Stimulated activated effector memory CD8-positive, alpha-beta T cell treated with anti-CD3 and anti-CD28 coated beads, Interleukin-12 subunit alpha, Interleukin-12 subunit beta, amount 100 ng/mL, for 72 hours (primary cell): ENCODE results near the gene PAGE2.
"Not testable (repeated sequence)": the region's sequence is repeated elsewhere in the genome, so short reads cannot be mapped to it uniquely, and the experiment has no call there.

Experiments used
- ATAC-seq: fragments of 150-1000 bp; cut with Tn5 transposase; 2 replicates; pipeline ENCODE4 v1.10.0; 2021
- DNase-seq, 2 donors: peaks; one replicate each; pipeline ENCODE4 v3.0.0; 2021 to 2022; ENCODE audit warnings: low spot score in 2 of 2
- H3K27ac Mint-ChIP-seq: one replicate; pipeline ENCODE4 v1.8.0; 2022; ENCODE audit warnings: mild to moderate bottlenecking, mixed read lengths
- H3K36me3 Mint-ChIP-seq: one replicate; pipeline ENCODE4 v1.8.0; 2022; ENCODE audit warnings: mild to moderate bottlenecking, mixed read lengths
- H3K4me1 Mint-ChIP-seq: one replicate; pipeline ENCODE4 v1.8.0; 2022; ENCODE audit warnings: mixed read lengths
- H3K4me3 Mint-ChIP-seq: one replicate; pipeline ENCODE4 v1.8.0; 2022; ENCODE audit warnings: mild to moderate bottlenecking, mixed read lengths
- H3K9me3 Mint-ChIP-seq: one replicate; pipeline ENCODE4 v1.8.0; 2022; ENCODE audit warnings: mixed read lengths

Gene PAGE2

GRCh38 chrX:55111578-55112254 is 22.9 kb downstream of the PAGE2 start:
- ATAC-seq = no peak
- no peaks in the 10 kb centered on the region for H3K36me3 Mint-ChIP-seq
- no peak for DNase-seq
- no peaks in the 10 kb centered on the region for H3K9me3 Mint-ChIP-seq
- H3K4me3 Mint-ChIP-seq = no peak overlapping the region
- H3K27ac Mint-ChIP-seq = no peak overlapping the region
- no peaks in the 10 kb centered on the region for H3K4me1 Mint-ChIP-seq

GRCh38 chrX:55116589-55116988 is 27.8 kb downstream of the PAGE2 start:
- not testable (repeated sequence) for ATAC-seq

DNA sequence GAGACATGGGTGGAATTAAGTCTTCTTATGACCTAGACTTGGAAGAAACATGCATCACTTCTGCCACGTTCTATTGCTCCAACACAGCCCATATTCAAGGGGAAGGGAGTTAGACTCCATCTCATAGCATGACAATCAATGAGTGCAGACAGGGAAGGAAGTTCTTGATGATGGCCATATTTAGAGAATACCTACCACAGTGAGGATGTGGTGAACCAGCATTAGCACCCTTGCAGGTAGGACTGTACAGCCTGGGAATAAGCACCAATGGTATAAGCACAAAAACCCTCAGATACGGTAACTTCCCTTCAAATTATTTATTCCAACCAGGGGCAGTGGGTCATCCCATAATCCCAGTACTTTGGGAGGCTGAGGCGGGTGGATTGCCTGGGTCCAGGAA is 29.8 kb downstream of the PAGE2 start:
- no peak for DNase-seq
- no peaks in the 10 kb centered on the region for H3K36me3 Mint-ChIP-seq
- no peaks in the 10 kb centered on the region for H3K9me3 Mint-ChIP-seq
- H3K4me3 Mint-ChIP-seq = no peak overlapping the region
- peaks cover 22% of the 10 kb centered on the region for H3K4me1 Mint-ChIP-seq
- ATAC-seq = no peak
- no peak overlapping the region for H3K27ac Mint-ChIP-seq

More at GRCh38 chrX:55116589-55116988, 27.8 kb downstream of the PAGE2 start:
- H3K36me3 Mint-ChIP-seq, H3K4me3 Mint-ChIP-seq, H3K9me3 Mint-ChIP-seq, DNase-seq, H3K27ac Mint-ChIP-seq: not testable (repeated sequence)
- peaks cover 22% of the 10 kb centered on the region for H3K4me1 Mint-ChIP-seq

GRCh38 chrX:55119271-55119670 is 30.5 kb downstream of the PAGE2 start:
- DNase-seq (no peak), ATAC-seq (no peak)
- no peaks in the 10 kb centered on the region for H3K9me3 Mint-ChIP-seq
- H3K4me1 Mint-ChIP-seq = peaks cover 22% of the 10 kb centered on the region
- H3K27ac Mint-ChIP-seq = peak overlapping the region; percentile 48
- H3K4me3 Mint-ChIP-seq = no peak overlapping the region
- H3K36me3 Mint-ChIP-seq = no peaks in the 10 kb centered on the region

GRCh38 chrX:55119712-55120111 is 30.9 kb downstream of the PAGE2 start:
- DNase-seq = no peak

DNA sequence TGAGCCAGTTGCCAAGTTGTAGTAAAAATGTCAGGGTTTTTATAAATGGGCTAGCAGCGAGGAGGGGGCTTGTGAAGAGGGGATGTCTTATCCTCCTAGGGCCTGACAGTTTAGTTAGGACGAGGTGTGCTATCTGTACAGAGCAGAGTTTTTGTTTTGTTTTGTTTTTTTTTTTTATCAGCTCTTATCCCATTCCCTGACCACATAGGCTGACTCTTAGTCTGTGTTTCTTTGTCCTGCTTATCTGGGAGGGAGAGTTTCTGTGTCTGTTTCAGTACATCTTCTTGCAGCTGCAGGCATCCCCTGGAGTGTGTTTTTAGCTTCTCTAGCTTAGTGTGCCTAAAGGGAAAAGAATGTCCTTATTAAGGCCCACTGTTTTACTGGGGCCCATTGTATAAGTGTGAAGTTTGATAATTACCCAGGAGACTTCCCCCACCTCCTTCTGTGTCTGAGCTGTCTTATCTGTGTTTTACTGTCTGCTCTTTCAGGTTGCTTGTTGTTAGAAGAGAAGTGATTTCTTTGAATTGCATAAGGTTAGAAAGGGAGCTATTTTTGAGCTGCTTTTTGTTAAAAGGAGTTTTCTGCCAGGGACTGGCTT is 32.0 kb downstream of the PAGE2 start:
- peaks cover 22% of the 10 kb centered on the region for H3K4me1 Mint-ChIP-seq
- ATAC-seq (no peak), DNase-seq (no peak)
- no peak overlapping the region for H3K27ac Mint-ChIP-seq
- H3K4me3 Mint-ChIP-seq = no peak overlapping the region
- H3K36me3 Mint-ChIP-seq = no peaks in the 10 kb centered on the region
- no peaks in the 10 kb centered on the region for H3K9me3 Mint-ChIP-seq

More at GRCh38 chrX:55119712-55120111, 30.9 kb downstream of the PAGE2 start:
- Mint-ChIP-seq H3K4me1 (peaks cover 22% of the 10 kb centered on the region), H3K4me3 (no peak overlapping the region), H3K36me3 (no peaks in the 10 kb centered on the region), H3K27ac (peak overlapping the region; percentile 48), H3K9me3 (no peaks in the 10 kb centered on the region)
- ATAC-seq = no peak

DNA sequence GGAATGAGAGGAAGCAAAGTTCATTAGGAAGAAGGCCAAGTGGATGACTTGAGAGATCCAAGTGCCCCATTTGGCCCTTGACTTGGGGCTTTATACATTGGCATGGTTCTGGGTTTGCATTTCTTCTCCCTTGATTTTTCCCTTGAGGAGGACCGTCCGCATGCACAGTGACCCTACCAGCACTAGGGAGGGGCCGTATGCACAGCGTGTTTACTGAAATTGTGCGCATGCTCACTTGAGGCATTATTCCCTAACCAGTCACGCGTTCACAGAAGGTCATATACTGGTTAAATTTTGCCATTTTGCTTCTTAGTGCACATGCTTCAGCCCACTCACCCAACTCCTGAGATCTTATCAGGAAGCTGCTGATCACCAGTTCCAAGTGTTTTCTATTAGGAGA is 35.1 kb downstream of the PAGE2 start:
- no peaks in the 10 kb centered on the region for H3K36me3 Mint-ChIP-seq
- ATAC-seq (no peak), DNase-seq (no peak)
- no peaks in the 10 kb centered on the region for H3K9me3 Mint-ChIP-seq
- H3K4me1 Mint-ChIP-seq = peaks cover 16% of the 10 kb centered on the region
- H3K4me3 Mint-ChIP-seq = no peak overlapping the region
- no peak overlapping the region for H3K27ac Mint-ChIP-seq

DNA sequence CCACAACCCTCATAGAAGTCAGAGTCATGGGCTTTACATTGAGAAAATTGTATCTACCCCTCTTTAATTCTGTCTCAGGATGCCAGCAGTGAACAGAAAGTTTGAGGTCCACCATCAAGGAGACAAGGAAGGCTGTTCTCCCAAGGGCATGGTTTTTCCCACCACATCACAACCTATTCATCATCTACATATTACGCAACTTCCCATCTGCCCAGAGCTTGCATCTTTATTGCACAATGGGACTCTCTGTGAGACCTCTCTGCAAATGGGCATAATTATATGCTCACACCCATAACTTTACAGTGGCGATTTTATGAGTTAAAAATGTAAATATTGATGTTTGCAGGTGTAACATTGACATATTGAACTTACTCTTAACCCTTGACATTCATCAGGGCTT is 38.9 kb downstream of the PAGE2 start:
- H3K9me3 Mint-ChIP-seq = no peaks in the 10 kb centered on the region

GRCh38 chrX:55129361-55129760 is 40.5 kb downstream of the PAGE2 start:
- H3K36me3 Mint-ChIP-seq = no peaks in the 10 kb centered on the region
- DNase-seq (no peak), ATAC-seq (no peak)
- no peak overlapping the region for H3K27ac Mint-ChIP-seq
- H3K4me1 Mint-ChIP-seq = no peaks in the 10 kb centered on the region
- no peaks in the 10 kb centered on the region for H3K9me3 Mint-ChIP-seq
- no peak overlapping the region for H3K4me3 Mint-ChIP-seq

More for the DNA sequence above, 38.9 kb downstream of the PAGE2 start:
- no peaks in the 10 kb centered on the region for H3K4me1 Mint-ChIP-seq
- H3K36me3 Mint-ChIP-seq = no peaks in the 10 kb centered on the region
- no peak overlapping the region for H3K27ac Mint-ChIP-seq
- no peak for DNase-seq
- ATAC-seq = no peak
- H3K4me3 Mint-ChIP-seq = no peak overlapping the region

GRCh38 chrX:55130481-55130880 is 41.7 kb downstream of the PAGE2 start:
- Mint-ChIP-seq H3K4me3 (no peak overlapping the region), H3K4me1 (no peaks in the 10 kb centered on the region), H3K36me3 (no peaks in the 10 kb centered on the region), H3K9me3 (no peaks in the 10 kb centered on the region), H3K27ac (no peak overlapping the region)
- ATAC-seq (no peak), DNase-seq (no peak)

GRCh38 chrX:55132416-55132815 is 43.6 kb downstream of the PAGE2 start:
- no peaks in the 10 kb centered on the region for H3K36me3 Mint-ChIP-seq
- DNase-seq = no peak
- ATAC-seq = no peak
- H3K27ac Mint-ChIP-seq = no peak overlapping the region
- H3K4me3 Mint-ChIP-seq = no peak overlapping the region
- H3K4me1 Mint-ChIP-seq = no peaks in the 10 kb centered on the region
- no peaks in the 10 kb centered on the region for H3K9me3 Mint-ChIP-seq

DNA sequence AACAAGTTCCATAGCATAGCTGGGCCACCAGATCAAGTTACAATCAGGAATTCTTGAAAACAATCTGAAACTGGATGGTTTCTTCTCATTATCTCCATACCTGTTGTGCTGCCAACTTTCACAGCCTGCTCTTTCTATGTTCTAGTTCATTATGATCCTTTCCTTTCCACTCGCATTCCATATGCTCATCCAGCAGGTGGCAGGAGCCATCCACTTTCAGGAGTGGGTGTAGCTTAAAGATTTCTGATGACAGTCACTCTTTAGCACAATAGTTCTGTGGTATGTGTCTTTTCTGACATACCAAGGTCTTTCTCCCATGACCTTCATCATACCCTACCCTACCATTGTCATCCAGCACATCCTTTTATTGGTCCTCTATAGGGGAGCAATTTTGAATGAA is 46.4 kb downstream of the PAGE2 start:
- ATAC-seq (no peak), DNase-seq (no peak)
- Mint-ChIP-seq H3K9me3 (no peaks in the 10 kb centered on the region), H3K4me1 (no peaks in the 10 kb centered on the region), H3K27ac (no peak overlapping the region), H3K4me3 (no peak overlapping the region), H3K36me3 (no peaks in the 10 kb centered on the region)

GRCh38 chrX:55140800-55141199 is 52.0 kb downstream of the PAGE2 start:
- H3K4me1 Mint-ChIP-seq, H3K4me3 Mint-ChIP-seq, DNase-seq, H3K27ac Mint-ChIP-seq, ATAC-seq, H3K36me3 Mint-ChIP-seq, H3K9me3 Mint-ChIP-seq: not testable (repeated sequence)
